B cell (primary cell): ENCODE results near the gene CCDC85A. TPM values are rescaled to one million over a fixed set of nuclear protein-coding genes. Genes with fewer than 3 reads are reported as not detected.

Experiments
- ATAC-seq: fragments of 200-7000 bp; cut with Tn5 transposase; one replicate; pipeline ENCODE4 v1.10.0; 2021; ENCODE audit warnings: low read depth, mild to moderate bottlenecking, moderate number of reproducible peaks, moderate library complexity
- CTCF ChIA-PET: fragments of 350-600 bp; sonication (Branson Sonifier 250); formaldehyde crosslinking; loops from one replicate; lab custom pipeline; 2021; ENCODE audit warnings: antibody characterized with exemption, inconsistent platforms; lab: Charles Lee
- POLR2A ChIA-PET: fragments of 350-600 bp; sonication (Branson Sonifier 250); formaldehyde crosslinking; loops from one replicate; lab custom pipeline; 2021; ENCODE audit warnings: antibody characterized with exemption; lab: Charles Lee
- DNase-seq: peaks from one replicate; pipeline ENCODE4 v3.0.0; 2013
- H2AFZ ChIP-seq: 2 replicates; pipeline ENCODE4 v1.6.1; 2012; ENCODE audit warnings: mild to moderate bottlenecking, low read depth, low read length; ENCODE audit not compliant: insufficient read depth, poor library complexity, severe bottlenecking
- H3K27ac ChIP-seq, 2 donors: 1 replicate in 1 of 2; 2 replicates in 1 of 2; pipeline ENCODE4 v1.5.1; 2012 to 2013; ENCODE audit warnings: low read length in 2 of 2, mild to moderate bottlenecking in 2 of 2, moderate library complexity in 1 of 2
- H3K27me3 ChIP-seq, 4 experiments: fragments of 200-600 bp in 1 of 4; sonication (generic) in 1 of 4; replicated peaks in 1 of 4; 1 replicate in 2 of 4; 2 replicates in 2 of 4; pipeline versions ENCODE4 v1.6.1 to v1.7.0; 2013 to 2016; ENCODE audit warnings: low read length in 3 of 4, mild to moderate bottlenecking in 2 of 4, mixed read lengths in 1 of 4, moderate library complexity in 1 of 4; ENCODE audit not compliant: insufficient read depth in 4 of 4, control insufficient read depth in 3 of 4; ENCODE audit errors: control extremely low read depth in 1 of 4
- H3K36me3 ChIP-seq, 2 experiments: replicated peaks in 1 of 2; 1 replicate in 1 of 2; 2 replicates in 1 of 2; pipeline versions ENCODE4 v1.6.1 to v1.7.1; 2013; ENCODE audit warnings: low read length in 1 of 2; ENCODE audit not compliant: insufficient read depth in 2 of 2, control insufficient read depth in 1 of 2; ENCODE audit errors: control extremely low read depth in 1 of 2, extremely low read depth in 1 of 2
- H3K4me1 ChIP-seq, 2 donors: fragments of 200-600 bp in 1 of 2; sonication (generic) in 1 of 2; 1 replicate in 1 of 2; 2 replicates in 1 of 2; pipeline versions ENCODE4 v1.5.1 to v1.6.1; 2013 to 2017; ENCODE audit warnings: low read length in 2 of 2; ENCODE audit not compliant: control insufficient read depth in 2 of 2, insufficient read depth in 2 of 2
- H3K4me2 ChIP-seq: replicated peaks from 2 replicates; pipeline ENCODE3; 2012; ENCODE audit warnings: mild to moderate bottlenecking, low read depth, low read length; ENCODE audit not compliant: poor library complexity, severe bottlenecking
- H3K4me3 ChIP-seq, 5 experiments: fragments of 200-600 bp in 1 of 5; sonication (generic) in 1 of 5; 1 replicate in 3 of 5; 2 replicates in 2 of 5; pipeline versions ENCODE4 v1.5.1 to v1.7.0; 2011 to 2016; ENCODE audit warnings: low read length in 4 of 5, mild to moderate bottlenecking in 4 of 5, low read depth in 2 of 5, control low read depth in 1 of 5, moderate library complexity in 1 of 5; ENCODE audit not compliant: insufficient read depth in 1 of 5; ENCODE audit errors: control extremely low read depth in 1 of 5, extremely low read depth in 1 of 5
- H3K79me2 ChIP-seq: fragments of 200-600 bp; sonication (generic); one replicate; pipeline ENCODE4 v1.6.0; 2016; ENCODE audit warnings: low read length; ENCODE audit not compliant: control insufficient read depth, insufficient read depth
- H3K9ac ChIP-seq: fragments of 200-600 bp; sonication (generic); 2 replicates; pipeline ENCODE4 v1.6.1; 2017; ENCODE audit warnings: mild to moderate bottlenecking, low read length, moderate library complexity
- H3K9me3 ChIP-seq, 3 donors: one replicate each; pipeline versions ENCODE4 v1.6.1 to v1.7.1; 2013; ENCODE audit warnings: low read length in 2 of 3; ENCODE audit not compliant: control insufficient read depth in 2 of 3, insufficient read depth in 1 of 3; ENCODE audit errors: control extremely low read depth in 1 of 3
- H4K20me1 ChIP-seq: 2 replicates; pipeline ENCODE4 v1.6.0; 2012; ENCODE audit warnings: mild to moderate bottlenecking, low read length; ENCODE audit not compliant: insufficient read depth, control insufficient read depth, poor library complexity, severe bottlenecking
- H3K27ac Mint-ChIP-seq: one replicate; pipeline ENCODE4 v1.8.0; 2021; ENCODE audit warnings: mixed read lengths
- H3K27me3 Mint-ChIP-seq: one replicate; pipeline ENCODE4 v1.8.0; 2021; ENCODE audit warnings: mixed read lengths
- H3K4me1 Mint-ChIP-seq: one replicate; pipeline ENCODE4 v1.8.0; 2021; ENCODE audit warnings: mixed read lengths
- H3K4me3 Mint-ChIP-seq: one replicate; pipeline ENCODE4 v1.8.0; 2021; ENCODE audit warnings: mixed read lengths
- H3K9me3 Mint-ChIP-seq: one replicate; pipeline ENCODE4 v1.8.0; 2022; ENCODE audit warnings: mixed read lengths; ENCODE audit not compliant: insufficient read depth
- CTCF ChIP-seq: fragments of 200-600 bp; IDR thresholded peaks from one replicate; pipeline ENCODE4 v1.8.0; 2022; ENCODE audit warnings: antibody characterized with exemption, mild to moderate bottlenecking
- EZH2 ChIP-seq: IDR thresholded peaks from 2 replicates; pipeline ENCODE4 v1.6.1; 2012; ENCODE audit warnings: borderline replicate concordance, low read depth, mild to moderate bottlenecking, moderate library complexity, low read length; ENCODE audit not compliant: insufficient read depth, poor library complexity, severe bottlenecking
- WGBS: methylation state at CpG from one replicate; pipeline ENCODE4 v1.1.5; 2013; ENCODE audit warnings: missing lambda C conversion rate; ENCODE audit not compliant: insufficient coverage; 5-methylcytosine and 5-hydroxymethylcytosine counted together
- intact Hi-C: fragments of 100-400 bp; cut with micrococcal nuclease; formaldehyde crosslinking; loops from one replicate; pipeline ENCODE4 v1.10.0; 2022
- polyA plus RNA-seq: library from polyadenylated mRNA; depleted of rRNA; stranded (reverse); fragments of >200 nt; gene quantifications from 2 replicates; pipeline ENCODE4 v1.2.3, GENCODE V29; 2012
- total RNA-seq, 2 donors: library from RNA; stranded (reverse); fragments of 120-200 nt in 1 of 2; gene quantifications; 1 replicate in 1 of 2; 2 replicates in 1 of 2; pipeline versions ENCODE4 v1.2.3 to v1.2.4, GENCODE V29; 2013 to 2022

Gene CCDC85A
- total and polyA plus RNA-seq, 2 donors (not counting 1 experiment from before 2014, with no cell fraction given) = 0.15 TPM; not detected in 1

- no peaks in the 10 kb centered on the region for H3K9me3 ChIP-seq
Observed at GRCh38 chr2:56390644-56391043, 206.9 kb downstream of the CCDC85A start.

DNA sequence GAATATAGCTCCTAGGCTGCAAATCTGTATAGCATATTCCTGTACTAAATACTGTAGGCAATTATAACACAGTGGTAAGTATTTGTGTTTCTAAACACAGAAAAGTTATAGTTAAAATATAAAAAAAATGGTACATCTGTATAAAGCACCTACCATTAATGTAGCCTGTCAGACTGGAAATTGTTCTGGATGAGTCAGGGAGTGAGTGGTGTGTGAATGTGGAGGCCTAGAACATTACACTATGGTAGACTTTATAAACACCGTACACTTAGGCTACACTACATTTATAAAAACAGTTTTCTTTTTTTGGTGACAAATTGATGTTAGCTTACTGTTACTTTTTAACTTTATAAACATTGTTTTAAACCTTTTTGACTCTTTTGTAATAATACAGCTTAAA, 226.3 kb downstream of the CCDC85A start:
- Mint-ChIP-seq H3K4me3 (no peak overlapping the region), H3K4me1 (no peaks in the 10 kb centered on the region), H3K9me3 (no peaks in the 10 kb centered on the region), H3K27ac (no peak overlapping the region), H3K27me3 (no peaks in the 10 kb centered on the region)
- ChIA-PET CTCF (no interaction called here), POLR2A (no interaction called here)
- H3K4me1 ChIP-seq = no peaks in the 10 kb centered on the region
- no peak overlapping the region for H2AFZ ChIP-seq
- no peaks in the 10 kb centered on the region for H3K36me3 ChIP-seq
- no peak overlapping the region for H3K4me3 ChIP-seq
- no peak for DNase-seq
- H3K27ac ChIP-seq = no peak overlapping the region
- no CpG with 5 or more reads among the region's 1 CpG for WGBS
- H3K79me2 ChIP-seq = no peaks in the 10 kb centered on the region
- H3K4me2 ChIP-seq = no peak overlapping the region
- ATAC-seq = no peak
- no peaks in the 10 kb centered on the region for H3K27me3 ChIP-seq
- H4K20me1 ChIP-seq = no peaks in the 10 kb centered on the region
- TF ChIP-seq EZH2 (no peak), CTCF (no peak)
- H3K9ac ChIP-seq = no peak overlapping the region
- H3K9me3 ChIP-seq = no peaks in the 10 kb centered on the region
- intact Hi-C loops = no loop called here

More at GRCh38 chr2:56390644-56391043, 206.9 kb downstream of the CCDC85A start:
- ChIA-PET CTCF (no interaction called here), POLR2A (no interaction called here)
- Histone ChIP-seq H4K20me1 (no peaks in the 10 kb centered on the region), H3K79me2 (no peaks in the 10 kb centered on the region), H3K4me2 (no peak overlapping the region), H3K4me3 (no peak overlapping the region), H3K9ac (no peak overlapping the region), H3K36me3 (no peaks in the 10 kb centered on the region), H3K4me1 (no peaks in the 10 kb centered on the region), H2AFZ (no peak overlapping the region), H3K27me3 (no peaks in the 10 kb centered on the region), H3K27ac (no peak overlapping the region)
- Mint-ChIP-seq H3K4me3 (no peak overlapping the region), H3K9me3 (peaks cover 4% of the 10 kb centered on the region), H3K27me3 (no peaks in the 10 kb centered on the region), H3K4me1 (no peaks in the 10 kb centered on the region), H3K27ac (no peak overlapping the region)
- DNase-seq (no peak), ATAC-seq (no peak)
- no CpG with 5 or more reads among the region's 2 CpGs for WGBS
- intact Hi-C loops = no loop called here
- TF ChIP-seq CTCF (no peak), EZH2 (no peak)
